ENCODE measurements around the gene GRM8. TPM values are rescaled to one million over a fixed set of nuclear protein-coding genes. Genes with fewer than 3 reads are reported as not detected.

Gene GRM8
- polyA plus RNA-seq, 2 of the 4 experiments (the other 2 are of a cell fraction): 0.06 TPM; not detected in 1

DNA sequence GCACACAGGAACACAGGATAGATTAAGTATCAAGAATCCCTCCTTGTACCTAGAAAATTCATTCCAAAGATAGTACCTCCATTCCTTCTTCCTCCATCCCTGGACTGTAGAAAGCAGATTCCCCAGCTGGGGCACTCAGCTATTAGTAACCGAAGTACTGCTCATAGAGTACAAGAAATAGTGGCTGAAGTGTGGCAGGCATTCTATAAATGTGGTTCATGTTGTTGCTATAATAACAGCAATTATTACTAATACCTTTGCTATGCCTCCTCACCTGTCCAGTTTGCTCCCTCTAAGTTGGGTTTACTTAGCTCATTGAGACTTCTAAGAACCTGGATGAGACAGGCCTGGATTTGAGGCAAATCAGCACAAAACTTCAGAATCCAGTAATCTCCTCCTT, 453.2 kb downstream of the GRM8 start:
- Histone ChIP-seq H3K4me2 (no peak overlapping the region), H3K27ac (no peak overlapping the region), H3K4me1 (no peaks in the 10 kb centered on the region), H3K9me3 (no peaks in the 10 kb centered on the region), H3K4me3 (no peak overlapping the region)
- no peak for FAIRE-seq
- whole genome bisulfite sequencing (ENCODE audit: missing lambda C conversion rate): 13% methylated on average over 1 of the region's 1 CpG
- POLR2A ChIA-PET: no interaction called here
- CTCF ChIA-PET: no interaction called here
- DNase-seq (ENCODE audit: low read depth in 1 of 2, low spot score in 1 of 2): no peak
- ATAC-seq: no peak
- no peak for TF ChIP-seq ZFP36 (IDR thresholded peaks at IDR 0.05; ENCODE audit: borderline replicate concordance, partially characterized antibody)
- TF ChIP-seq, protein P1, sequence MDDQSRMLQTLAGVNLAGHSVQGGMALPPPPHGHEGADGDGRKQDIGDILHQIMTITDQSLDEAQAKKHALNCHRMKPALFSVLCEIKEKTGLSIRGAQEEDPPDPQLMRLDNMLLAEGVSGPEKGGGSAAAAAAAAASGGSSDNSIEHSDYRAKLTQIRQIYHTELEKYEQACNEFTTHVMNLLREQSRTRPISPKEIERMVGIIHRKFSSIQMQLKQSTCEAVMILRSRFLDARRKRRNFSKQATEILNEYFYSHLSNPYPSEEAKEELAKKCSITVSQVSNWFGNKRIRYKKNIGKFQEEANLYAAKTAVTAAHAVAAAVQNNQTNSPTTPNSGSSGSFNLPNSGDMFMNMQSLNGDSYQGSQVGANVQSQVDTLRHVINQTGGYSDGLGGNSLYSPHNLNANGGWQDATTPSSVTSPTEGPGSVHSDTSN (IDR thresholded peaks at IDR 0.05): no peak
- no peak for TF ChIP-seq RFX5 (IDR thresholded peaks at IDR 0.05)
- TF ChIP-seq, protein P2, sequence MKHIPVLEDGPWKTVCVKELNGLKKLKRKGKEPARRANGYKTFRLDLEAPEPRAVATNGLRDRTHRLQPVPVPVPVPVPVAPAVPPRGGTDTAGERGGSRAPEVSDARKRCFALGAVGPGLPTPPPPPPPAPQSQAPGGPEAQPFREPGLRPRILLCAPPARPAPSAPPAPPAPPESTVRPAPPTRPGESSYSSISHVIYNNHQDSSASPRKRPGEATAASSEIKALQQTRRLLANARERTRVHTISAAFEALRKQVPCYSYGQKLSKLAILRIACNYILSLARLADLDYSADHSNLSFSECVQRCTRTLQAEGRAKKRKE (CRISPR knock-in tag; IDR thresholded peaks at IDR 0.05; ENCODE audit: low read depth): no peak
- no peak for TF ChIP-seq PHF8 (IDR thresholded peaks at IDR 0.05; ENCODE audit: borderline replicate concordance, low read depth)
- TF ChIP-seq RARB (CRISPR knock-in tag; IDR thresholded peaks at IDR 0.05): no peak
- TF ChIP-seq EHMT2 (IDR thresholded peaks at IDR 0.05; ENCODE audit: low read depth): no peak
- TF ChIP-seq FOXS1 (CRISPR knock-in tag; IDR thresholded peaks at IDR 0.05): no peak
- TF ChIP-seq EHF (CRISPR knock-in tag; IDR thresholded peaks at IDR 0.05): no peak
- TF ChIP-seq, protein P3, sequence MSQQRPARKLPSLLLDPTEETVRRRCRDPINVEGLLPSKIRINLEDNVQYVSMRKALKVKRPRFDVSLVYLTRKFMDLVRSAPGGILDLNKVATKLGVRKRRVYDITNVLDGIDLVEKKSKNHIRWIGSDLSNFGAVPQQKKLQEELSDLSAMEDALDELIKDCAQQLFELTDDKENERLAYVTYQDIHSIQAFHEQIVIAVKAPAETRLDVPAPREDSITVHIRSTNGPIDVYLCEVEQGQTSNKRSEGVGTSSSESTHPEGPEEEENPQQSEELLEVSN (IDR thresholded peaks at IDR 0.05; ENCODE audit: borderline replicate concordance, low read depth): no peak
- TF ChIP-seq JUN (IDR thresholded peaks at IDR 0.05): no peak
- no peak for TF ChIP-seq GATA3 (IDR thresholded peaks at IDR 0.05; ENCODE audit: borderline replicate concordance)
- TF ChIP-seq HDAC2 (IDR thresholded peaks at IDR 0.05): no peak
- no peak for TF ChIP-seq CEBPB (IDR thresholded peaks at IDR 0.05)
- TF ChIP-seq TFCP2L1 (CRISPR knock-in tag; IDR thresholded peaks at IDR 0.05): no peak
- no peak for TF ChIP-seq ESRRA (IDR thresholded peaks at IDR 0.05; ENCODE audit: borderline replicate concordance, low read length)
- TF ChIP-seq HEYL (CRISPR knock-in tag; IDR thresholded peaks at IDR 0.05): no peak
- TF ChIP-seq, protein P4, sequence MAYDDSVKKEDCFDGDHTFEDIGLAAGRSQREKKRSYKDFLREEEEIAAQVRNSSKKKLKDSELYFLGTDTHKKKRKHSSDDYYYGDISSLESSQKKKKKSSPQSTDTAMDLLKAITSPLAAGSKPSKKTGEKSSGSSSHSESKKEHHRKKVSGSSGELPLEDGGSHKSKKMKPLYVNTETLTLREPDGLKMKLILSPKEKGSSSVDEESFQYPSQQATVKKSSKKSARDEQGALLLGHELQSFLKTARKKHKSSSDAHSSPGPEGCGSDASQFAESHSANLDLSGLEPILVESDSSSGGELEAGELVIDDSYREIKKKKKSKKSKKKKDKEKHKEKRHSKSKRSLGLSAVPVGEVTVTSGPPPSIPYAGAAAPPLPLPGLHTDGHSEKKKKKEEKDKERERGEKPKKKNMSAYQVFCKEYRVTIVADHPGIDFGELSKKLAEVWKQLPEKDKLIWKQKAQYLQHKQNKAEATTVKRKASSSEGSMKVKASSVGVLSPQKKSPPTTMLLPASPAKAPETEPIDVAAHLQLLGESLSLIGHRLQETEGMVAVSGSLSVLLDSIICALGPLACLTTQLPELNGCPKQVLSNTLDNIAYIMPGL (CRISPR knock-in tag; IDR thresholded peaks at IDR 0.05; ENCODE audit: borderline replicate concordance): no peak
- TF ChIP-seq SREBF2 (IDR thresholded peaks at IDR 0.05): no peak
- no peak for TF ChIP-seq TP53 (CRISPR knock-in tag; IDR thresholded peaks at IDR 0.05)

DNA sequence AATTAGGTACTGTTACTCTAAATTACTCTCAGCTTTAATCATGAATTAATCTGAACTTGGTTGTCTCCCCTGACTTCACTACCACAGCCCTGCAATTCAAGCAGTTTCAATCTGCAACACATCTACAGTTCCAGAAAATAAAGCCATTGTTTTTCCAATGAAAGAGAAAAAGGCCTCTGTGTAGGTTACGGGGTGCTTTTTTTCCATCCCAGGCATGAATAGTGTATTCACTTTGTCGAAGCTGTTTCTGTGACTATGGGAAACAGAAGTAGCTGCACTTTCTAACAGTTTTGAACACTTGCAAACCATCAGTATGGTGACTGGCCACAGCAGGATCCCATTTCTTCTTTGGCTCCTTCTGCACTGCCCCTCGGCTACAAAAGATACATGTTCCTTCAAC, 460.2 kb downstream of the GRM8 start:
- Histone ChIP-seq H3K4me1 (no peaks in the 10 kb centered on the region), H3K4me2 (no peak overlapping the region), H3K9me3 (no peaks in the 10 kb centered on the region), H3K4me3 (no peak overlapping the region), H3K27ac (no peak overlapping the region)
- ATAC-seq (no peak), DNase-seq (ENCODE audit: low read depth in 1 of 2, low spot score in 1 of 2) (no peak), FAIRE-seq (no peak)
- CTCF ChIA-PET: interaction anchor here (0.5 to 2.9 kb wide), 2 partner anchors 11 to 15 kb away, joined by 3 to 7 read pairs; no protein-coding TSS in a partner anchor
- TF ChIP-seq RARB (CRISPR knock-in tag; IDR thresholded peaks at IDR 0.05): no peak
- no peak for TF ChIP-seq RAD21 (conservative IDR thresholded peaks at IDR 0.05 in 1 of 2, IDR thresholded peaks at IDR 0.05 in 1 of 2)
- TF ChIP-seq BHLHE40 (IDR thresholded peaks at IDR 0.05; ENCODE audit: low read depth, low read length): no peak
- TF ChIP-seq, protein P5, sequence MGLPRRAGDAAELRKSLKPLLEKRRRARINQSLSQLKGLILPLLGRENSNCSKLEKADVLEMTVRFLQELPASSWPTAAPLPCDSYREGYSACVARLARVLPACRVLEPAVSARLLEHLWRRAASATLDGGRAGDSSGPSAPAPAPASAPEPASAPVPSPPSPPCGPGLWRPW (IDR thresholded peaks at IDR 0.05): no peak
- TF ChIP-seq, protein P4 (CRISPR knock-in tag; IDR thresholded peaks at IDR 0.05; ENCODE audit: borderline replicate concordance): no peak
- no peak for TF ChIP-seq FOXS1 (CRISPR knock-in tag; IDR thresholded peaks at IDR 0.05)
- 20% methylated on average over 3 of the region's 3 CpGs for WGBS (ENCODE audit: missing lambda C conversion rate)
- POLR2A ChIA-PET: no interaction called here
